SK-N-SH (cell line): ENCODE data around the gene ARL2BP.

Experiments
- ELF1 ChIP-seq: IDR thresholded peaks from 2 replicates; pipeline ENCODE4 v1.4.0; 2012
- RXRA ChIP-seq: IDR thresholded peaks from 2 replicates; pipeline ENCODE4 v1.4.0; 2012; ENCODE audit warnings: low read depth, mild to moderate bottlenecking, borderline replicate concordance
- TF ChIP-seq, protein P1 (sequence below): fragments of 200-600 bp; sonication (generic); IDR thresholded peaks from 2 replicates; pipeline ENCODE4 v1.6.1; 2017; ENCODE audit warnings: antibody characterized with exemption, mild to moderate bottlenecking, moderate library complexity
- TF ChIP-seq, protein P2 (sequence below): fragments of 150-350 bp; IDR thresholded peaks from 2 replicates; pipeline ENCODE4 v1.6.1; 2017; ENCODE audit warnings: antibody characterized with exemption, low read length, low read depth, borderline replicate concordance
- TF ChIP-seq, protein P3 (sequence below): IDR thresholded peaks from 2 replicates; pipeline ENCODE4 v1.6.1; 2012; ENCODE audit warnings: mild to moderate bottlenecking, low read depth, low read length, moderate library complexity

DNA sequence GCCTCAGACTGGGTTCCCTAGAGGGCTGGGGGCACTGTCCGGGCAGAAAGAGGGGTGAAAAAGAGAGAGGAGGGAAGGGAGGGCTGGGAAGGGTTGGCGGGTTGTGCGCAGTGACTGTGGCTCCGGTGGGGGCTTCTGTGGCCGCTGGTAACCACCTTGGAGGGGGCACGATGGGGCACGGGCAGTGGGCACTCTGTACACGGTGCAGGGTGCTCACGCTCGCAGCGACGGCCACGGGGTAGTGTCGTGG lies 38.8 kb downstream of the ARL2BP start:
- TF ChIP-seq, protein P1, sequence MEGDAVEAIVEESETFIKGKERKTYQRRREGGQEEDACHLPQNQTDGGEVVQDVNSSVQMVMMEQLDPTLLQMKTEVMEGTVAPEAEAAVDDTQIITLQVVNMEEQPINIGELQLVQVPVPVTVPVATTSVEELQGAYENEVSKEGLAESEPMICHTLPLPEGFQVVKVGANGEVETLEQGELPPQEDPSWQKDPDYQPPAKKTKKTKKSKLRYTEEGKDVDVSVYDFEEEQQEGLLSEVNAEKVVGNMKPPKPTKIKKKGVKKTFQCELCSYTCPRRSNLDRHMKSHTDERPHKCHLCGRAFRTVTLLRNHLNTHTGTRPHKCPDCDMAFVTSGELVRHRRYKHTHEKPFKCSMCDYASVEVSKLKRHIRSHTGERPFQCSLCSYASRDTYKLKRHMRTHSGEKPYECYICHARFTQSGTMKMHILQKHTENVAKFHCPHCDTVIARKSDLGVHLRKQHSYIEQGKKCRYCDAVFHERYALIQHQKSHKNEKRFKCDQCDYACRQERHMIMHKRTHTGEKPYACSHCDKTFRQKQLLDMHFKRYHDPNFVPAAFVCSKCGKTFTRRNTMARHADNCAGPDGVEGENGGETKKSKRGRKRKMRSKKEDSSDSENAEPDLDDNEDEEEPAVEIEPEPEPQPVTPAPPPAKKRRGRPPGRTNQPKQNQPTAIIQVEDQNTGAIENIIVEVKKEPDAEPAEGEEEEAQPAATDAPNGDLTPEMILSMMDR, result no peak
- TF ChIP-seq, protein P2, sequence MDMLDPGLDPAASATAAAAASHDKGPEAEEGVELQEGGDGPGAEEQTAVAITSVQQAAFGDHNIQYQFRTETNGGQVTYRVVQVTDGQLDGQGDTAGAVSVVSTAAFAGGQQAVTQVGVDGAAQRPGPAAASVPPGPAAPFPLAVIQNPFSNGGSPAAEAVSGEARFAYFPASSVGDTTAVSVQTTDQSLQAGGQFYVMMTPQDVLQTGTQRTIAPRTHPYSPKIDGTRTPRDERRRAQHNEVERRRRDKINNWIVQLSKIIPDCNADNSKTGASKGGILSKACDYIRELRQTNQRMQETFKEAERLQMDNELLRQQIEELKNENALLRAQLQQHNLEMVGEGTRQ, result no peak
- TF ChIP-seq ELF1, result no peak
- no peak for TF ChIP-seq RXRA
- TF ChIP-seq, protein P3, sequence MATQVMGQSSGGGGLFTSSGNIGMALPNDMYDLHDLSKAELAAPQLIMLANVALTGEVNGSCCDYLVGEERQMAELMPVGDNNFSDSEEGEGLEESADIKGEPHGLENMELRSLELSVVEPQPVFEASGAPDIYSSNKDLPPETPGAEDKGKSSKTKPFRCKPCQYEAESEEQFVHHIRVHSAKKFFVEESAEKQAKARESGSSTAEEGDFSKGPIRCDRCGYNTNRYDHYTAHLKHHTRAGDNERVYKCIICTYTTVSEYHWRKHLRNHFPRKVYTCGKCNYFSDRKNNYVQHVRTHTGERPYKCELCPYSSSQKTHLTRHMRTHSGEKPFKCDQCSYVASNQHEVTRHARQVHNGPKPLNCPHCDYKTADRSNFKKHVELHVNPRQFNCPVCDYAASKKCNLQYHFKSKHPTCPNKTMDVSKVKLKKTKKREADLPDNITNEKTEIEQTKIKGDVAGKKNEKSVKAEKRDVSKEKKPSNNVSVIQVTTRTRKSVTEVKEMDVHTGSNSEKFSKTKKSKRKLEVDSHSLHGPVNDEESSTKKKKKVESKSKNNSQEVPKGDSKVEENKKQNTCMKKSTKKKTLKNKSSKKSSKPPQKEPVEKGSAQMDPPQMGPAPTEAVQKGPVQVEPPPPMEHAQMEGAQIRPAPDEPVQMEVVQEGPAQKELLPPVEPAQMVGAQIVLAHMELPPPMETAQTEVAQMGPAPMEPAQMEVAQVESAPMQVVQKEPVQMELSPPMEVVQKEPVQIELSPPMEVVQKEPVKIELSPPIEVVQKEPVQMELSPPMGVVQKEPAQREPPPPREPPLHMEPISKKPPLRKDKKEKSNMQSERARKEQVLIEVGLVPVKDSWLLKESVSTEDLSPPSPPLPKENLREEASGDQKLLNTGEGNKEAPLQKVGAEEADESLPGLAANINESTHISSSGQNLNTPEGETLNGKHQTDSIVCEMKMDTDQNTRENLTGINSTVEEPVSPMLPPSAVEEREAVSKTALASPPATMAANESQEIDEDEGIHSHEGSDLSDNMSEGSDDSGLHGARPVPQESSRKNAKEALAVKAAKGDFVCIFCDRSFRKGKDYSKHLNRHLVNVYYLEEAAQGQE, result no peak
